ENCODE data around the gene NME1.
"Not testable (repeated sequence)": the region's sequence is repeated elsewhere in the genome, so short reads cannot be mapped to it uniquely, and the experiment has no call there.

Gene NME1

GRCh38 chr17:51147650-51148049 is 5.7 kb upstream of the NME1 start:
- DNase-seq: no peak

GRCh38 chr17:51149163-51149562 is 4.2 kb upstream of the NME1 start:
- DNase-seq: no peak

GRCh38 chr17:51150932-51151331 is 2.4 kb upstream of the NME1 start:
- DNase-seq: no peak

- peak; percentile 46 for DNase-seq
These were observed 571 bp upstream of the NME1 start for GRCh38 chr17:51152766-51153209.

GRCh38 chr17:51154176-51154575 is 817 bp downstream of the NME1 start:
- DNase-seq: no peak

GRCh38 chr17:51155416-51155815 is 2.1 kb downstream of the NME1 start:
- DNase-seq: no peak

- DNase-seq: no peak
These were observed 6.2 kb downstream of the NME1 start for GRCh38 chr17:51159604-51160003.

- no peak for DNase-seq
These were observed 8.2 kb downstream of the NME1 start for GRCh38 chr17:51161541-51161940.

GRCh38 chr17:51164911-51165679 is 11.7 kb downstream of the NME1 start:
- no peak for DNase-seq

GRCh38 chr17:51165680-51166197 is 12.4 kb downstream of the NME1 start:
- no peak for DNase-seq

GRCh38 chr17:51166198-51166986 is 13.0 kb downstream of the NME1 start, which contains the start of gene NME2:
NME2 (plus strand) TSS chr17:51166411; CDS start chr17:51166831, 420 bp downstream.
- peak; percentile 42 for DNase-seq

- DNase-seq: no peak
These were observed 13.9 kb downstream of the NME1 start for GRCh38 chr17:51166987-51167931.

- DNase-seq: no peak
These were observed 16.0 kb downstream of the NME1 start for GRCh38 chr17:51169340-51169739.

GRCh38 chr17:51170736-51171135 is 17.4 kb downstream of the NME1 start:
- no peak for DNase-seq

GRCh38 chr17:51172030-51172429 is 18.7 kb downstream of the NME1 start:
- DNase-seq: not testable (repeated sequence)

GRCh38 chr17:51180486-51180885 is 27.1 kb downstream of the NME1 start:
- DNase-seq: no peak

GRCh38 chr17:51184124-51184523 is 30.8 kb downstream of the NME1 start:
- no peak for DNase-seq

GRCh38 chr17:51185763-51186332 is 32.5 kb downstream of the NME1 start:
- no peak for DNase-seq

GRCh38 chr17:51188271-51188833 is 35.0 kb downstream of the NME1 start:
- no peak for DNase-seq

GRCh38 chr17:51189162-51189561 is 35.8 kb downstream of the NME1 start:
- no peak for DNase-seq

GRCh38 chr17:51189628-51190027 is 36.3 kb downstream of the NME1 start:
- DNase-seq: no peak

- no peak for DNase-seq
These were observed 38.5 kb downstream of the NME1 start for GRCh38 chr17:51191895-51192294.

All from DMS153 (cell line).